ENCODE results near the gene SLC22A4.

The SLC22A4 gene

GRCh38 chr5:132262882-132263547 is 31.2 kb upstream of the SLC22A4 start:
- DNase-seq: no peak

GRCh38 chr5:132263548-132264261 is 30.5 kb upstream of the SLC22A4 start:
- no peak for DNase-seq

- DNase-seq: no peak
These were observed 29.5 kb upstream of the SLC22A4 start for GRCh38 chr5:132264546-132265335.

- DNase-seq: no peak
These were observed 28.7 kb upstream of the SLC22A4 start for GRCh38 chr5:132265336-132266030.

GRCh38 chr5:132266031-132266835 is 28.0 kb upstream of the SLC22A4 start:
- DNase-seq: no peak

- no peak for DNase-seq
These were observed 27.4 kb upstream of the SLC22A4 start for GRCh38 chr5:132266836-132267160.

- DNase-seq: no peak
These were observed 26.9 kb upstream of the SLC22A4 start for GRCh38 chr5:132267166-132267739.

- DNase-seq: no peak
These were observed 26.0 kb upstream of the SLC22A4 start for GRCh38 chr5:132267931-132268768.

- DNase-seq: no peak
These were observed 25.2 kb upstream of the SLC22A4 start for GRCh38 chr5:132268769-132269551.

- DNase-seq: no peak
These were observed 24.4 kb upstream of the SLC22A4 start for GRCh38 chr5:132269635-132270334.

GRCh38 chr5:132270335-132270665 is 23.9 kb upstream of the SLC22A4 start:
- DNase-seq: no peak

GRCh38 chr5:132270706-132271105 is 23.5 kb upstream of the SLC22A4 start:
- no peak for DNase-seq

GRCh38 chr5:132271251-132272246 is 22.6 kb upstream of the SLC22A4 start:
- no peak for DNase-seq

GRCh38 chr5:132272311-132273210 is 21.6 kb upstream of the SLC22A4 start:
- no peak for DNase-seq

- DNase-seq: no peak
These were observed 20.6 kb upstream of the SLC22A4 start for GRCh38 chr5:132273631-132274030.

- DNase-seq: no peak
These were observed 20.0 kb upstream of the SLC22A4 start for GRCh38 chr5:132274050-132274792.

All from GF-D8 (cell line).